Heart right ventricle (tissue), 16 donors: ENCODE data around the gene GPR12. TPM values are rescaled to one million over a fixed set of nuclear protein-coding genes. Genes with fewer than 3 reads are reported as not detected.

Experiments
- ATAC-seq, 8 donors: fragments of 200-7000 bp; cut with Tn5 transposase; one replicate each; pipeline ENCODE4 v1.9.1; 2020; ENCODE audit warnings: mild to moderate bottlenecking in 8 of 8, moderate library complexity in 8 of 8, moderate number of reproducible peaks in 1 of 8
- DNase-seq, 2 donors: peaks; one replicate each; pipeline ENCODE4 v3.0.0-alpha.2; 2020
- H3K27ac ChIP-seq, 10 donors: fragments of 200-600 bp; sonication (generic) in 2 of 10; one replicate each; pipeline versions ENCODE4 v1.5.0 to v1.8.0; 2020 to 2022; ENCODE audit warnings: mild to moderate bottlenecking in 3 of 10
- H3K27me3 ChIP-seq, 7 donors: fragments of 200-600 bp; one replicate each; pipeline ENCODE4 v1.8.0; 2021 to 2022; ENCODE audit warnings: mild to moderate bottlenecking in 2 of 7
- H3K36me3 ChIP-seq, 9 donors: fragments of 200-600 bp; sonication (generic) in 1 of 9; one replicate each; pipeline versions ENCODE4 v1.5.0 to v1.8.0; 2020 to 2022; ENCODE audit warnings: mild to moderate bottlenecking in 2 of 9
- H3K4me1 ChIP-seq, 9 donors: fragments of 200-600 bp; sonication (generic) in 1 of 9; one replicate each; pipeline versions ENCODE4 v1.5.0 to v1.8.0; 2020 to 2022; ENCODE audit warnings: mild to moderate bottlenecking in 4 of 9
- H3K4me3 ChIP-seq, 10 donors: fragments of 200-600 bp; sonication (generic) in 2 of 10; one replicate each; pipeline versions ENCODE4 v1.5.0 to v1.8.0; 2020 to 2022; ENCODE audit warnings: mild to moderate bottlenecking in 7 of 10, moderate library complexity in 2 of 10
- H3K9me3 ChIP-seq, 11 donors: fragments of 200-600 bp in 10 of 11; sonication (generic) in 2 of 11; one replicate each; pipeline versions ENCODE4 v1.5.0 to v1.8.0; 2013 to 2022; ENCODE audit warnings: mild to moderate bottlenecking in 2 of 11, control low read depth in 1 of 11, moderate library complexity in 1 of 11
- CTCF ChIP-seq, 9 donors: fragments of 200-600 bp; sonication (generic) in 2 of 9; IDR thresholded peaks; one replicate each; pipeline versions ENCODE4 v1.5.0 to v1.8.0; 2021 to 2022; ENCODE audit warnings: antibody characterized with exemption in 9 of 9, mild to moderate bottlenecking in 5 of 9, moderate library complexity in 1 of 9
- WGBS, 2 donors: extraction: QIAGEN DNeasy Blood & Tissue Kit; methylation state at CpG; one replicate each; pipeline ENCODE4 v1.1.7; 2013; ENCODE audit warnings: inconsistent platforms in 1 of 2; 5-methylcytosine and 5-hydroxymethylcytosine counted together
- intact Hi-C, 10 donors: fragments of 100-400 bp; cut with DNase I; formaldehyde crosslinking; loops; one replicate each; pipeline versions ENCODE4 v1.11.1 to v1.14.2; 2022
- polyA plus RNA-seq, 2 donors: library from polyadenylated mRNA; stranded (reverse); fragments of 200-250 nt; gene quantifications; one replicate each; pipeline ENCODE4 v1.2.3, GENCODE V29; 2013
- total RNA-seq, 10 donors: library from RNA; stranded (reverse); fragmentation: NEBNext Ultra II Directional in 3 of 10; extraction: Animal tissue kit (Norgen Biotek cat#: 25700) in 3 of 10; gene quantifications; one replicate each; pipeline versions ENCODE4 v1.2.1 to v1.2.4, GENCODE V29; 2021 to 2023
- donor health status: Arrhythmogenic right ventricular cardiomyopathy.
- donor health status: ischemic (EF 13 %, LVEDD 7.1; RV severe dilation, severe dysfunction).
- donor health status: healthy with polysubstance abuse.
- donor health status: DM: no; HTN: yes; CAD: no.
- donor health status: DM: no; HTN: no; CAD: no.
- donor health status: ischemic (EF 25% LVEDD 6.9; RV normal size, moderate dysfunction).
- donor health status: ischemic (EF 25% LVEDD 5.7; RV mildly dilated, moderate dysfunction).
- donor health status: healthy.
- donor health status: DM: yes; HTN: yes; CAD: no.
- donor health status: Ischemic cardiomyopathy.
- donor health status: ischemic (EF 35%, LVEDD 5.7; RV mildly dilated, moderate dysfunction).
- donor health status: nonischemic (EF 11% LVEDD 7.7; RV severe dilation, severe dysfunction).
- donor health status: DM: yes; HTN: yes; CAD: no.
- donor health status: PGD.
- donor health status: ischemic (EF 29% LVEDD 5.4; RV normal size, mild dysfunction).
- donor health status: nonischemic (EF 23%, LVEDD 6.1; RV moderate dilation, normal function).

GPR12 gene
- total and polyA plus RNA-seq, 12 donors: 0.04 to 0.22 (median 0.09) TPM; not detected in 4

GRCh38 chr13:26780411-26780810 lies 19.8 kb upstream of the GPR12 start:
- TF ChIP-seq CTCF (IDR thresholded peaks at IDR 0.05): no peak
- ATAC-seq: no peak
- H3K4me1 ChIP-seq: peaks cover 0 to 10% (median 6%) of the 10 kb centered on the region in 9 donors
- intact Hi-C loops: no loop called here
- no peaks in the 10 kb centered on the region for H3K36me3 ChIP-seq
- peaks cover 0 to 24% (median 13%) of the 10 kb centered on the region in 7 donors for H3K27me3 ChIP-seq
- no peak for DNase-seq
- no peak overlapping the region for H3K4me3 ChIP-seq
- 74 to 79% methylated on average over 4 of the region's 4 CpGs for WGBS, 2 donors
- H3K9me3 ChIP-seq: peaks cover 0 to 14% (median 0%) of the 10 kb centered on the region in 11 donors
- no peak overlapping the region for H3K27ac ChIP-seq

GRCh38 chr13:26779321-26779720 lies 18.7 kb upstream of the GPR12 start:
- WGBS, 2 donors: 76 to 81% methylated on average over 4 of the region's 4 CpGs
- Histone ChIP-seq H3K4me3 (no peak overlapping the region), H3K9me3 (peaks cover 0 to 14% (median 0%) of the 10 kb centered on the region in 11 donors), H3K27ac (no peak overlapping the region), H3K36me3 (no peaks in the 10 kb centered on the region), H3K27me3 (peaks cover 0 to 22% (median 8%) of the 10 kb centered on the region in 7 donors), H3K4me1 (no peaks in the 10 kb centered on the region)
- intact Hi-C loops: no loop called here
- ATAC-seq (no peak), DNase-seq (no peak)
- TF ChIP-seq CTCF (IDR thresholded peaks at IDR 0.05): no peak

GRCh38 chr13:26772531-26772930 lies 11.9 kb upstream of the GPR12 start:
- intact Hi-C loops: no loop called here
- H3K36me3 ChIP-seq: no peaks in the 10 kb centered on the region
- no peak overlapping the region for H3K27ac ChIP-seq
- H3K4me1 ChIP-seq: no peaks in the 10 kb centered on the region
- 88 to 91% methylated on average over 5 of the region's 5 CpGs for WGBS, 2 donors
- peaks cover 0 to 14% (median 3%) of the 10 kb centered on the region in 7 donors for H3K27me3 ChIP-seq
- no peak for TF ChIP-seq CTCF (IDR thresholded peaks at IDR 0.05)
- ATAC-seq: no peak
- DNase-seq: no peak
- no peak overlapping the region for H3K4me3 ChIP-seq
- peaks cover 0 to 4% (median 0%) of the 10 kb centered on the region in 11 donors for H3K9me3 ChIP-seq

GRCh38 chr13:26771796-26772195 lies 11.2 kb upstream of the GPR12 start:
- WGBS, 2 donors: 81% methylated on average over 12 of the region's 12 CpGs
- no peak overlapping the region for H3K4me3 ChIP-seq
- ATAC-seq (no peak), DNase-seq (no peak)
- peaks cover 0 to 21% (median 7%) of the 10 kb centered on the region in 7 donors for H3K27me3 ChIP-seq
- intact Hi-C loops: no loop called here
- TF ChIP-seq CTCF (IDR thresholded peaks at IDR 0.05): no peak
- no peak overlapping the region for H3K27ac ChIP-seq
- no peaks in the 10 kb centered on the region for H3K36me3 ChIP-seq
- H3K9me3 ChIP-seq: peaks cover 0 to 4% (median 0%) of the 10 kb centered on the region in 11 donors
- no peaks in the 10 kb centered on the region for H3K4me1 ChIP-seq
